ENCODE measurements around the gene SMCO2.

Gene SMCO2

GRCh38 chr12:27513155-27513824 is 66.8 kb downstream of the SMCO2 start (continued):
- no peak for TF ChIP-seq SP3 (tag by site-specific recombination; IDR thresholded peaks at IDR 0.05)
- no peak for TF ChIP-seq SCRT1 (tag by site-specific recombination; IDR thresholded peaks at IDR 0.05; ENCODE audit: borderline replicate concordance)
- TF ChIP-seq ZNF530 (tag by site-specific recombination; IDR thresholded peaks at IDR 0.05; ENCODE audit: low read depth), result no peak
- TF ChIP-seq KLF10 (tag by site-specific recombination; IDR thresholded peaks at IDR 0.05), result no peak

- Histone ChIP-seq H3K27ac (ENCODE audit: extremely low read depth, low read depth, low read length) (no peak overlapping the region), H3K4me1 (ENCODE audit: control insufficient read depth, insufficient read depth, low read length) (no peaks in the 10 kb centered on the region), H3K36me3 (ENCODE audit: control insufficient read depth in 2 of 2, insufficient read depth in 1 of 2, low read length in 2 of 2) (no peaks in the 10 kb centered on the region), H3K9me3 (ENCODE audit: control insufficient read depth, insufficient read depth, low read depth, low read length) (no peaks in the 10 kb centered on the region), H3K4me3 (ENCODE audit: low read depth, low read length) (no peak overlapping the region)
- ChIA-PET POLR2A (interaction anchor here (0.7 kb wide), 1 partner anchor 1314 kb away, joined by 3 read pairs; no protein-coding TSS in a partner anchor), CTCF (interaction anchor here (0.7 to 1.2 kb wide), 2 partner anchors 93 to 137 kb away, joined by 3 to 4 read pairs; no protein-coding TSS in a partner anchor)
- TF ChIP-seq ZNF311 (tag by site-specific recombination; IDR thresholded peaks at IDR 0.05; ENCODE audit: borderline replicate concordance), result no peak
- no peak for TF ChIP-seq ZNF140 (tag by site-specific recombination; IDR thresholded peaks at IDR 0.05)
- TF ChIP-seq ZSCAN16 (tag by site-specific recombination; IDR thresholded peaks at IDR 0.05), result no peak
- TF ChIP-seq ZNF660 (tag by site-specific recombination; IDR thresholded peaks at IDR 0.05), result no peak
- TF ChIP-seq ZNF214 (tag by site-specific recombination; IDR thresholded peaks at IDR 0.05; ENCODE audit: borderline replicate concordance), result no peak
- no peak for TF ChIP-seq ZNF10 (tag by site-specific recombination; IDR thresholded peaks at IDR 0.05)
- TF ChIP-seq ZNF626 (tag by site-specific recombination; IDR thresholded peaks at IDR 0.05), result no peak
- no peak for TF ChIP-seq KLF17 (tag by site-specific recombination; IDR thresholded peaks at IDR 0.05)
- no peak for TF ChIP-seq ZNF266 (tag by site-specific recombination; IDR thresholded peaks at IDR 0.05; ENCODE audit: low read depth)
- TF ChIP-seq ZNF239 (tag by site-specific recombination; IDR thresholded peaks at IDR 0.05), result no peak
- no peak for TF ChIP-seq ZNF548 (tag by site-specific recombination; IDR thresholded peaks at IDR 0.05)
- TF ChIP-seq ATF2 (tag by site-specific recombination; IDR thresholded peaks at IDR 0.05; ENCODE audit: low read depth), result no peak
- TF ChIP-seq ZNF24 (tag by site-specific recombination; IDR thresholded peaks at IDR 0.05), result no peak
- TF ChIP-seq ZNF112 (tag by site-specific recombination; IDR thresholded peaks at IDR 0.05), result no peak
- no peak for TF ChIP-seq YY2 (tag by site-specific recombination; IDR thresholded peaks at IDR 0.05)
Measured at GRCh38 chr12:27515671-27516070, 69.1 kb downstream of the SMCO2 start.

GRCh38 chr12:27516625-27517024 is 70.1 kb downstream of the SMCO2 start:
- Histone ChIP-seq H3K9me3 (ENCODE audit: control insufficient read depth, insufficient read depth, low read depth, low read length) (no peaks in the 10 kb centered on the region), H3K4me1 (ENCODE audit: control insufficient read depth, insufficient read depth, low read length) (no peaks in the 10 kb centered on the region), H3K27ac (ENCODE audit: extremely low read depth, low read depth, low read length) (no peak overlapping the region), H3K4me3 (ENCODE audit: low read depth, low read length) (no peak overlapping the region), H3K36me3 (ENCODE audit: control insufficient read depth in 2 of 2, insufficient read depth in 1 of 2, low read length in 2 of 2) (no peaks in the 10 kb centered on the region)
- TF ChIP-seq INSM2 (tag by site-specific recombination; IDR thresholded peaks at IDR 0.05) (no peak), ZNF600 (tag by site-specific recombination; IDR thresholded peaks at IDR 0.05) (no peak), ZSCAN5A (tag by site-specific recombination; IDR thresholded peaks at IDR 0.05) (no peak), ZNF555 (tag by site-specific recombination; conservative IDR thresholded peaks at IDR 0.05) (no peak), PRDM1 (tag by site-specific recombination; IDR thresholded peaks at IDR 0.05) (no peak)
- ChIA-PET CTCF (interaction anchor here (1.2 kb wide), 1 partner anchor 136 kb away, joined by 3 read pairs; no protein-coding TSS in a partner anchor), POLR2A (no interaction called here)

All from HEK293 (cell line).